IMR-90 (cell line): ENCODE measurements around the gene DOK1. TPM values are rescaled to one million over a fixed set of nuclear protein-coding genes. Genes with fewer than 3 reads are reported as not detected.

Experiments
- ATAC-seq: fragments of 200-7000 bp; cut with Tn5 transposase; 2 replicates; pipeline ENCODE4 v1.9.1; 2020; ENCODE audit warnings: low read depth, mild to moderate bottlenecking, moderate library complexity
- BruUV-seq: library from RNA; stranded (reverse); fragments of 400-500 nt; replicated peaks from 2 replicates; lab custom pipeline; 2021; lab: Mats Ljungman, UMichigan
- CTCF ChIA-PET: fragments of 300-600 bp; formaldehyde crosslinking; extraction: SDS; loops from one replicate; lab custom pipeline; 2021; ENCODE audit warnings: antibody characterized with exemption; lab: Yijun Ruan, JAX
- POLR2A ChIA-PET: fragments of 300-600 bp; sonication (Branson Sonifier 250); formaldehyde crosslinking; loops from one replicate; lab custom pipeline; 2022; ENCODE audit warnings: antibody characterized with exemption; ENCODE audit not compliant: unreplicated experiment; lab: Charles Lee
- DNase-seq: peaks from one replicate; pipeline ENCODE4 v3.0.0; 2013
- H2AFZ ChIP-seq: replicated peaks from 2 replicates; pipeline ENCODE3; 2013; ENCODE audit warnings: low read length, mild to moderate bottlenecking; ENCODE audit not compliant: poor library complexity
- H2AK5ac ChIP-seq: 2 replicates; pipeline ENCODE4 v1.6.1; 2013; ENCODE audit warnings: low read depth, low read length, inconsistent platforms
- H2AK9ac ChIP-seq: replicated peaks from 2 replicates; pipeline ENCODE3; 2013; ENCODE audit warnings: mild to moderate bottlenecking, low read depth, low read length, moderate library complexity; ENCODE audit not compliant: poor library complexity
- H2BK120ac ChIP-seq: 2 replicates; pipeline ENCODE4 v1.6.1; 2013; ENCODE audit warnings: low read depth, low read length, inconsistent platforms
- H2BK15ac ChIP-seq: 3 replicates; pipeline ENCODE4 v1.6.1; 2013; ENCODE audit warnings: low read depth, low read length, inconsistent platforms
- H2BK20ac ChIP-seq: 2 replicates; pipeline ENCODE4 v1.6.1; 2013; ENCODE audit warnings: low read depth, mild to moderate bottlenecking, inconsistent platforms, low read length, moderate library complexity
- H2BK5ac ChIP-seq: 2 replicates; pipeline ENCODE4 v1.6.1; 2013; ENCODE audit warnings: mild to moderate bottlenecking, low read depth, low read length, inconsistent platforms; ENCODE audit not compliant: poor library complexity, severe bottlenecking
- H3K14ac ChIP-seq: replicated peaks from 2 replicates; pipeline ENCODE4 v1.6.1; 2013; ENCODE audit warnings: low read depth, low read length, inconsistent platforms
- H3K18ac ChIP-seq: 2 replicates; pipeline ENCODE4 v1.6.1; 2013; ENCODE audit warnings: low read depth, low read length, control low read depth
- H3K23ac ChIP-seq: 2 replicates; pipeline ENCODE4 v1.6.1; 2013; ENCODE audit warnings: low read depth, low read length, inconsistent platforms
- H3K27ac ChIP-seq: 2 replicates; pipeline ENCODE4 v1.5.1; 2013; ENCODE audit warnings: mild to moderate bottlenecking, control low read depth, low read length; ENCODE audit not compliant: insufficient read depth
- H3K27me3 ChIP-seq: 2 replicates; pipeline ENCODE4 v1.6.1; 2013; ENCODE audit warnings: low read length; ENCODE audit not compliant: control insufficient read depth, insufficient read depth
- H3K36me3 ChIP-seq: 2 replicates; pipeline ENCODE4 v1.6.1; 2013; ENCODE audit warnings: low read length, mixed read lengths; ENCODE audit not compliant: control insufficient read depth, insufficient read depth
- H3K4ac ChIP-seq: 2 replicates; pipeline ENCODE4 v1.6.1; 2013; ENCODE audit warnings: low read depth, low read length, inconsistent platforms
- H3K4me1 ChIP-seq: 2 replicates; pipeline ENCODE4 v1.6.1; 2013; ENCODE audit warnings: low read length, mixed read lengths; ENCODE audit not compliant: control insufficient read depth, insufficient read depth
- H3K4me2 ChIP-seq: 2 replicates; pipeline ENCODE4 v1.6.1; 2013; ENCODE audit warnings: low read depth, mild to moderate bottlenecking, control low read depth, low read length, moderate library complexity
- H3K4me3 ChIP-seq: 2 replicates; pipeline ENCODE4 v1.5.1; 2013; ENCODE audit warnings: low read depth, mild to moderate bottlenecking, control low read depth, low read length, moderate library complexity; ENCODE audit not compliant: insufficient read depth
- H3K56ac ChIP-seq: 2 replicates; pipeline ENCODE4 v1.6.1; 2013; ENCODE audit warnings: low read length, inconsistent platforms; ENCODE audit not compliant: insufficient read depth; ENCODE audit errors: extremely low read depth
- H3K79me1 ChIP-seq, 2 experiments: 2 replicates each; pipeline ENCODE4 v1.6.1; 2013; ENCODE audit warnings: low read length in 2 of 2, inconsistent platforms in 1 of 2, low read depth in 1 of 2
- H3K9ac ChIP-seq: 2 replicates; pipeline ENCODE4 v1.6.1; 2013; ENCODE audit warnings: low read depth, low read length, control low read depth
- H3K9me1 ChIP-seq: 2 replicates; pipeline ENCODE4 v1.6.1; 2013; ENCODE audit warnings: low read length, inconsistent platforms; ENCODE audit not compliant: insufficient read depth
- H3K9me3 ChIP-seq: 2 replicates; pipeline ENCODE4 v1.6.1; 2013; ENCODE audit warnings: low read length; ENCODE audit not compliant: control insufficient read depth, insufficient read depth
- H4K20me1 ChIP-seq: 2 replicates; pipeline ENCODE4 v1.6.1; 2013; ENCODE audit warnings: low read length, inconsistent platforms; ENCODE audit not compliant: insufficient read depth
- H4K5ac ChIP-seq: 2 replicates; pipeline ENCODE4 v1.6.1; 2013; ENCODE audit warnings: mild to moderate bottlenecking, low read depth, low read length, control low read depth
- H4K8ac ChIP-seq, 2 experiments: 2 replicates each; pipeline ENCODE4 v1.6.1; 2013; ENCODE audit warnings: low read depth in 2 of 2, low read length in 2 of 2, control low read depth in 1 of 2, inconsistent platforms in 1 of 2
- H4K91ac ChIP-seq: 2 replicates; pipeline ENCODE4 v1.6.1; 2013; ENCODE audit warnings: low read depth, low read length, inconsistent platforms; ENCODE audit not compliant: insufficient read depth
- BHLHE40 ChIP-seq: fragments of 150-350 bp; IDR thresholded peaks from 2 replicates; pipeline ENCODE4 v1.6.1; 2016; ENCODE audit warnings: mild to moderate bottlenecking, low read depth, low read length
- CEBPB ChIP-seq: IDR thresholded peaks from 2 replicates; pipeline ENCODE4 v1.6.1; 2012; ENCODE audit warnings: low read depth, low read length, improper control_type of control experiment
- CHD1 ChIP-seq: IDR thresholded peaks from 2 replicates; pipeline ENCODE4 v1.6.1; 2012; ENCODE audit warnings: low read depth, low read length, improper control_type of control experiment
- CTCF ChIP-seq: conservative IDR thresholded peaks from 2 replicates; pipeline ENCODE4 v1.5.1; 2012; ENCODE audit warnings: mild to moderate bottlenecking, low read depth, low read length, improper control_type of control experiment
- ELK1 ChIP-seq: fragments of 150-350 bp; IDR thresholded peaks from 2 replicates; pipeline ENCODE4 v1.6.1; 2016; ENCODE audit warnings: low read depth, mild to moderate bottlenecking, low read length, moderate library complexity, borderline replicate concordance
- FOS ChIP-seq: fragments of 150-350 bp; IDR thresholded peaks from 2 replicates; pipeline ENCODE4 v1.6.1; 2016; ENCODE audit warnings: low read depth, low read length
- MAFK ChIP-seq: IDR thresholded peaks from 2 replicates; pipeline ENCODE4 v1.6.1; 2012; ENCODE audit warnings: low read depth, low read length, improper control_type of control experiment
- MAZ ChIP-seq: IDR thresholded peaks from 2 replicates; pipeline ENCODE4 v1.6.1; 2012; ENCODE audit warnings: low read depth, mild to moderate bottlenecking, low read length, improper control_type of control experiment, moderate library complexity, borderline replicate concordance
- MXI1 ChIP-seq: IDR thresholded peaks from 2 replicates; pipeline ENCODE4 v1.6.1; 2012; ENCODE audit warnings: low read depth, mild to moderate bottlenecking, low read length, moderate library complexity, borderline replicate concordance
- NFE2L2 ChIP-seq: fragments of 150-350 bp; IDR thresholded peaks from 2 replicates; pipeline ENCODE4 v1.6.1; 2016; ENCODE audit warnings: low read depth, mild to moderate bottlenecking, low read length
- POLR2A ChIP-seq: IDR thresholded peaks from 2 replicates; pipeline ENCODE4 v1.6.1; 2012; ENCODE audit warnings: mild to moderate bottlenecking, low read depth, low read length
- RAD21 ChIP-seq: IDR thresholded peaks from 2 replicates; pipeline ENCODE4 v1.6.1; 2012; ENCODE audit warnings: low read length, improper control_type of control experiment
- RCOR1 ChIP-seq: IDR thresholded peaks from 2 replicates; pipeline ENCODE4 v1.6.1; 2012; ENCODE audit warnings: mild to moderate bottlenecking, low read length, improper control_type of control experiment; ENCODE audit not compliant: insufficient replicate concordance
- RFX5 ChIP-seq: IDR thresholded peaks from 2 replicates; pipeline ENCODE4 v1.8.0; 2012; ENCODE audit warnings: low read depth, mild to moderate bottlenecking, low read length, moderate library complexity
- SMC3 ChIP-seq: fragments of 150-350 bp; IDR thresholded peaks from 2 replicates; pipeline ENCODE4 v1.6.1; 2016; ENCODE audit warnings: low read depth, mild to moderate bottlenecking, antibody characterized with exemption, low read length, moderate library complexity
- USF2 ChIP-seq: fragments of 150-350 bp; IDR thresholded peaks from 2 replicates; pipeline ENCODE4 v1.6.1; 2017; ENCODE audit warnings: mild to moderate bottlenecking, antibody characterized with exemption, low read length, low read depth
- WGBS, 2 experiments: methylation state at CpG; one replicate each; pipeline versions ENCODE4 v1.1.5 to v1.1.7; 2013; ENCODE audit warnings: missing lambda C conversion rate in 2 of 2; ENCODE audit not compliant: insufficient read length in 1 of 2; ENCODE audit errors: extremely low coverage in 2 of 2; 5-methylcytosine and 5-hydroxymethylcytosine counted together
- dilution Hi-C: fragments of 300-500 bp; cut with HindIII; formaldehyde crosslinking; loops from one replicate; pipeline ENCODE4 v1.14.3; 2018; ENCODE audit warnings: low sequenced_read_pairs; ENCODE audit not compliant: unreplicated experiment
- in situ Hi-C: fragments of 300-500 bp; cut with MboI; formaldehyde crosslinking; loops from 3 replicates; pipeline ENCODE4 v1.14.3; 2019; ENCODE audit warnings: low sequenced_read_pairs, inconsistent platforms, mixed read lengths
- intact Hi-C: fragments of 100-400 bp; cut with micrococcal nuclease; formaldehyde crosslinking; loops from 2 replicates; pipeline ENCODE4 v1.10.0; 2022
- polyA plus RNA-seq, 3 experiments: library from polyadenylated mRNA; depleted of rRNA; stranded (reverse); fragments of >200 nt; gene quantifications; 2 replicates each; pipeline ENCODE4 v1.2.3, GENCODE V29; 2012; ENCODE audit warnings: low replicate concordance in 1 of 3
- total RNA-seq: library from RNA; depleted of rRNA; stranded (reverse); fragments of >200 nt; gene quantifications from 2 replicates; pipeline ENCODE4 v1.2.3, GENCODE V29; 2012

The DOK1 gene
- total and polyA plus RNA-seq, 2 of the 4 experiments (the other 2 are of a cell fraction) = 15.4 to 17.6 TPM

DNA sequence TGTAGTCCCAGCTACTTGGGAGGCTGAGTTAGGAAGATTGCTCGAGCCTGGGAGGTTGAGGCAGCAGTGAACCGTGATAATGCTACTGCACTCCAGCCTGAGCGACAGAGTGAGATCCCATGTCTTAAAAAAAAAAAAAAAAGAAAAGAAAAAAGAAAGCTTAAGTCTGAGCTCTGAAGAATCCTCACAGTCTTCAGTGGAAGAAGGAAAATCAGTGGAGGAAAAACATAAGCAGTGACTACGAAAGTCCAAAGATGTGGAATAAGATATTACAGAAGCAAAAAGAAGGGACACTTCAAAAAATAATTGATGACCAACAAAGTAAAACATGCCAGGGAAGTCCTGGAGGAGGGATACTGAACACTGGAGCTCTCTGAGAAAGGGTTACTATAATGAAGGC is 44.2 kb upstream of the DOK1 start:
- no CpG with 5 or more reads among the region's 4 CpGs for WGBS, 2 experiments
- BruUV-seq = no TSS peak
- H4K5ac ChIP-seq = no peak overlapping the region
- peaks cover 9% of the 10 kb centered on the region for H3K36me3 ChIP-seq
- H2BK120ac ChIP-seq = no peak overlapping the region
- peaks cover 12 to 18% of the 10 kb centered on the region in 2 experiments for H3K79me1 ChIP-seq
- H2BK20ac ChIP-seq = no peak overlapping the region
- no peak overlapping the region for H4K91ac ChIP-seq
- H3K56ac ChIP-seq = no peak overlapping the region
- H3K27me3 ChIP-seq = peaks cover 46% of the 10 kb centered on the region
- in situ Hi-C loops (no loop called here), dilution Hi-C loops (no loop called here), intact Hi-C loops (no loop called here)
- H3K4me2 ChIP-seq = no peak overlapping the region
- no peak overlapping the region for H3K18ac ChIP-seq
- H3K23ac ChIP-seq = no peak overlapping the region
- CTCF ChIA-PET = interaction anchor here (0.7 kb wide), 1 partner anchor 11 kb away, joined by 8 read pairs; the partner anchor contains the start of gene LBX2
- no peak overlapping the region for H2AK5ac ChIP-seq
- no peak overlapping the region for H3K4me3 ChIP-seq
- H2BK5ac ChIP-seq = no peak overlapping the region
- no peak overlapping the region for H4K8ac ChIP-seq
- no peak overlapping the region for H2AFZ ChIP-seq
- ATAC-seq (no peak), DNase-seq (no peak)
- H2BK15ac ChIP-seq = no peak overlapping the region
- TF ChIP-seq SMC3 = no peak
- no peak for TF ChIP-seq NFE2L2
- no peak for TF ChIP-seq RAD21
- TF ChIP-seq POLR2A = no peak
- no peak for TF ChIP-seq RCOR1
- TF ChIP-seq MAFK = no peak
- TF ChIP-seq USF2 = no peak
- TF ChIP-seq FOS = no peak
- TF ChIP-seq ELK1 = no peak
- TF ChIP-seq CHD1 = no peak
- no peak for TF ChIP-seq CEBPB
- TF ChIP-seq MAZ = no peak
- no peak for TF ChIP-seq CTCF
- no peak for TF ChIP-seq RFX5
- TF ChIP-seq MXI1 = no peak
- TF ChIP-seq BHLHE40 = no peak
- POLR2A ChIA-PET = interaction anchor here (0.6 kb wide), 1 partner anchor 29 kb away, joined by 7 read pairs; no protein-coding TSS in a partner anchor
- no peak overlapping the region for H2AK9ac ChIP-seq
- H4K20me1 ChIP-seq = 0 out of 2 replicates have a peak, but pooled peaks cover 5% of the 10 kb centered on the region
- H3K27ac ChIP-seq = no peak overlapping the region
- H3K9me3 ChIP-seq = peaks cover 11% of the 10 kb centered on the region
- H3K9me1 ChIP-seq = peaks cover 9% of the 10 kb centered on the region
- H3K4me1 ChIP-seq = peaks cover 11% of the 10 kb centered on the region
- H3K9ac ChIP-seq = no peak overlapping the region
- H3K4ac ChIP-seq = no peak overlapping the region
- no peak overlapping the region for H3K14ac ChIP-seq
